Right atrium auricular region (tissue), 2 donors: ENCODE data around the gene FANCC. TPM values are rescaled to one million over a fixed set of nuclear protein-coding genes. Genes with fewer than 3 reads are reported as not detected.

Experiments
- DNase-seq: peaks from one replicate; pipeline ENCODE4 v3.0.0-alpha.2; 2019; ENCODE audit warnings: low spot score
- H3K27ac ChIP-seq, 2 donors: fragments of 200-600 bp; sonication (generic); 1 replicate in 1 of 2; 2 replicates in 1 of 2; pipeline ENCODE4 v1.5.1; 2016 to 2019
- H3K27me3 ChIP-seq, 2 donors: fragments of 200-600 bp; sonication (generic); one replicate each; pipeline versions ENCODE4 v1.5.1 to v1.6.0; 2017 to 2019
- H3K36me3 ChIP-seq: fragments of 200-600 bp; sonication (generic); one replicate; pipeline ENCODE4 v1.5.1; 2016
- H3K4me1 ChIP-seq, 2 donors: fragments of 200-600 bp; sonication (generic); one replicate each; pipeline versions ENCODE4 v1.5.1 to v1.6.0; 2017 to 2019
- H3K4me3 ChIP-seq, 2 donors: fragments of 200-600 bp; sonication (generic); 1 replicate in 1 of 2; 2 replicates in 1 of 2; pipeline ENCODE4 v1.5.1; 2017 to 2019; ENCODE audit warnings: mild to moderate bottlenecking in 1 of 2, moderate library complexity in 1 of 2
- H3K9me3 ChIP-seq, 2 donors: fragments of 200-600 bp; sonication (generic); one replicate each; pipeline ENCODE4 v1.5.1; 2019
- CTCF ChIP-seq, 2 donors: fragments of 200-600 bp; sonication (generic); IDR thresholded peaks; one replicate each; pipeline ENCODE4 v1.5.1; 2019; ENCODE audit warnings: antibody characterized with exemption in 2 of 2
- total RNA-seq, 2 donors: library from RNA; depleted of rRNA; stranded (reverse); fragments of >200 nt; gene quantifications; one replicate each; pipeline ENCODE4 v1.1.0, GENCODE V29; 2016

The FANCC gene
- total RNA-seq, 2 donors from 2014 or later = 1.8 to 6.2 TPM

GRCh38 chr9:95084254-95084934, 233.1 kb downstream of the FANCC start:
- Histone ChIP-seq H3K4me1 (peaks cover 0 to 76% of the 10 kb centered on the region in 2 donors), H3K9me3 (no peaks in the 10 kb centered on the region), H3K36me3 (peaks cover 89% of the 10 kb centered on the region), H3K4me3 (no peak overlapping the region), H3K27me3 (no peaks in the 10 kb centered on the region), H3K27ac (peak overlapping the region; percentile 68 to 85)
- no peak for TF ChIP-seq CTCF (IDR thresholded peaks at IDR 0.05)
- DNase-seq = no peak

GRCh38 chr9:95083086-95083768, 234.3 kb downstream of the FANCC start:
- Histone ChIP-seq H3K4me3 (no peak overlapping the region), H3K9me3 (no peaks in the 10 kb centered on the region), H3K4me1 (peaks cover 0 to 76% of the 10 kb centered on the region in 2 donors), H3K36me3 (peaks cover 81% of the 10 kb centered on the region), H3K27ac (peak overlapping the region; percentile 21 to 85), H3K27me3 (no peaks in the 10 kb centered on the region)
- no peak for TF ChIP-seq CTCF (IDR thresholded peaks at IDR 0.05)
- no peak for DNase-seq

- Histone ChIP-seq H3K27me3 (no peaks in the 10 kb centered on the region), H3K9me3 (no peaks in the 10 kb centered on the region), H3K27ac (peak overlapping the region; percentile 21 to 85), H3K36me3 (peaks cover 81% of the 10 kb centered on the region), H3K4me3 (no peak overlapping the region), H3K4me1 (peaks cover 0 to 76% of the 10 kb centered on the region in 2 donors)
- no peak for DNase-seq
- no peak for TF ChIP-seq CTCF (IDR thresholded peaks at IDR 0.05)
Observed at GRCh38 chr9:95082401-95083084, 235.0 kb downstream of the FANCC start.

- Histone ChIP-seq H3K27ac (peak overlapping the region; percentile 21 to 85), H3K27me3 (no peaks in the 10 kb centered on the region), H3K9me3 (no peaks in the 10 kb centered on the region), H3K4me1 (peaks cover 0 to 80% of the 10 kb centered on the region in 2 donors), H3K36me3 (peaks cover 77% of the 10 kb centered on the region), H3K4me3 (no peak overlapping the region)
- DNase-seq = no peak
- TF ChIP-seq CTCF (IDR thresholded peaks at IDR 0.05) = no peak
Observed at GRCh38 chr9:95081998-95082397, 235.5 kb downstream of the FANCC start.

- peak overlapping the region; percentile 20 to 85 for H3K27ac ChIP-seq
- no peaks in the 10 kb centered on the region for H3K9me3 ChIP-seq
- DNase-seq = no peak
- no peak overlapping the region for H3K4me3 ChIP-seq
- no peaks in the 10 kb centered on the region for H3K27me3 ChIP-seq
- TF ChIP-seq CTCF (IDR thresholded peaks at IDR 0.05) = no peak
- peaks cover 68% of the 10 kb centered on the region for H3K36me3 ChIP-seq
- peaks cover 0 to 85% of the 10 kb centered on the region in 2 donors for H3K4me1 ChIP-seq
Observed at GRCh38 chr9:95080961-95081647, 236.4 kb downstream of the FANCC start.
